HCT116 (cell line): ENCODE measurements around the gene MED19. TPM values are rescaled to one million over a fixed set of nuclear protein-coding genes. Genes with fewer than 3 reads are reported as not detected.

Experiments used
- ATAC-seq: fragments of 200-7000 bp; cut with Tn5 transposase; 2 replicates; pipeline ENCODE4 v1.9.1; 2020; ENCODE audit warnings: mild to moderate bottlenecking, moderate library complexity
- BruUV-seq: library from RNA; stranded (reverse); fragments of 400-500 nt; replicated peaks from 2 replicates; lab custom pipeline; 2021; lab: Mats Ljungman, UMichigan
- CTCF ChIA-PET: fragments of 300-600 bp; sonication (Branson Sonifier 250); formaldehyde crosslinking; loops from one replicate; lab custom pipeline; 2021; ENCODE audit warnings: antibody characterized with exemption; lab: Charles Lee
- POLR2A ChIA-PET: fragments of 300-600, 350-600 bp; sonication (Branson Sonifier 250); formaldehyde crosslinking; loops from one replicate; lab custom pipeline; 2021; ENCODE audit warnings: antibody characterized with exemption; lab: Charles Lee
- RAD21 ChIA-PET, 2 experiments: fragments of 300-600 bp; sonication (Branson Sonifier 250); formaldehyde crosslinking; loops; one replicate each; lab custom pipeline; 2023; ENCODE audit warnings: low total read pairs in 2 of 2; ENCODE audit not compliant: uncharacterized antibody in 2 of 2, unreplicated experiment in 2 of 2, low non-redundant PET in 1 of 2; lab: Charles Lee
- DNase-seq: peaks from one replicate; pipeline ENCODE4 v3.0.0-alpha.2; 2010; ENCODE audit warnings: low read depth, low spot score
- H2AFZ ChIP-seq: fragments of 200-600 bp; shearing (Covaris generic), sonication (generic); 2 replicates; pipeline ENCODE4 v1.6.1; 2017; ENCODE audit warnings: low read depth, mixed run types, mixed read lengths, antibody characterized with exemption, low read length; ENCODE audit not compliant: poor library complexity, severe bottlenecking
- H3K27ac ChIP-seq: 2 replicates; pipeline ENCODE4 v1.5.1; 2012; ENCODE audit warnings: low read depth, low read length
- H3K27me3 ChIP-seq: fragments of 200-600 bp; sonication (generic); 2 replicates; pipeline ENCODE4 v1.6.1; 2016; ENCODE audit warnings: mixed run types, low read length, mixed read lengths; ENCODE audit not compliant: insufficient read depth
- H3K36me3 ChIP-seq, 2 experiments: fragments of 200-500 bp in 1 of 2; fragments of 200-600 bp in 1 of 2; sonication (Bioruptor generic) in 1 of 2; sonication (generic) in 1 of 2; 2 replicates each; pipeline versions ENCODE4 v1.5.1 to v1.6.1; 2014 to 2016; ENCODE audit warnings: low read length in 2 of 2, inconsistent platforms in 1 of 2, mixed read lengths in 1 of 2, mixed run types in 1 of 2; ENCODE audit not compliant: insufficient read depth in 2 of 2, control insufficient read depth in 1 of 2
- H3K4me1 ChIP-seq, 2 experiments: fragments of 200-600 bp in 1 of 2; sonication (generic) in 1 of 2; 2 replicates each; pipeline versions ENCODE4 v1.5.1 to v1.6.1; 2012 to 2017; ENCODE audit warnings: low read length in 2 of 2, inconsistent platforms in 1 of 2, mild to moderate bottlenecking in 1 of 2, mixed read lengths in 1 of 2, mixed run types in 1 of 2, moderate library complexity in 1 of 2; ENCODE audit not compliant: insufficient read depth in 2 of 2, control insufficient read depth in 1 of 2
- H3K4me2 ChIP-seq: fragments of 200-600 bp; sonication (generic); 2 replicates; pipeline ENCODE4 v1.6.1; 2017; ENCODE audit warnings: mixed run types, low read length, mixed read lengths
- H3K4me3 ChIP-seq, 2 experiments: fragments of 200-600 bp in 1 of 2; sonication (generic) in 1 of 2; replicated peaks in 1 of 2; 2 replicates each; pipeline ENCODE4 v1.5.1; 2011 to 2016; ENCODE audit warnings: low read length in 2 of 2, control low read depth in 1 of 2, low read depth in 1 of 2, mild to moderate bottlenecking in 1 of 2, mixed read lengths in 1 of 2, mixed run types in 1 of 2
- H3K79me2 ChIP-seq: fragments of 200-600 bp; sonication (generic); 2 replicates; pipeline ENCODE4 v1.6.1; 2017; ENCODE audit warnings: mild to moderate bottlenecking, mixed run types, low read length, moderate library complexity, mixed read lengths; ENCODE audit not compliant: insufficient read depth
- H3K9ac ChIP-seq: fragments of 200-600 bp; sonication (generic); 2 replicates; pipeline ENCODE4 v1.6.1; 2016; ENCODE audit warnings: low read length, mixed read lengths
- H3K9me2 ChIP-seq: fragments of 200-600 bp; sonication (generic), shearing (Covaris generic); 2 replicates; pipeline ENCODE4 v1.6.1; 2017; ENCODE audit warnings: mixed run types, mild to moderate bottlenecking, moderate library complexity; ENCODE audit not compliant: insufficient read depth
- H3K9me3 ChIP-seq, 2 experiments: fragments of 200-500 bp in 1 of 2; fragments of 200-600 bp in 1 of 2; sonication (Bioruptor generic) in 1 of 2; sonication (generic) in 1 of 2; 2 replicates each; pipeline ENCODE4 v1.6.1; 2014 to 2017; ENCODE audit warnings: low read length in 2 of 2, mixed read lengths in 2 of 2, inconsistent platforms in 1 of 2, low read depth in 1 of 2, mild to moderate bottlenecking in 1 of 2, mixed run types in 1 of 2, moderate library complexity in 1 of 2; ENCODE audit not compliant: control insufficient read depth in 1 of 2, insufficient read depth in 1 of 2
- H4K20me1 ChIP-seq: fragments of 200-600 bp; sonication (generic), shearing (Covaris generic); 2 replicates; pipeline ENCODE4 v1.6.1; 2017; ENCODE audit warnings: mixed run types, mild to moderate bottlenecking, moderate library complexity; ENCODE audit not compliant: insufficient read depth
- CBX3 ChIP-seq: IDR thresholded peaks from 2 replicates; pipeline ENCODE4 v1.6.1; 2012; ENCODE audit warnings: low read depth
- CTCF ChIP-seq, 3 experiments: fragments of 200-600 bp in 1 of 3; sonication (generic) in 1 of 3; IDR thresholded peaks in 2 of 3; conservative IDR thresholded peaks in 1 of 3; 2 replicates each; pipeline ENCODE4 v1.5.1; 2012 to 2017; ENCODE audit warnings: low read depth in 2 of 3, low read length in 2 of 3, antibody characterized with exemption in 1 of 3, borderline replicate concordance in 1 of 3, control low read depth in 1 of 3, mild to moderate bottlenecking in 1 of 3, mixed read lengths in 1 of 3, mixed run types in 1 of 3, moderate library complexity in 1 of 3; ENCODE audit not compliant: insufficient read depth in 1 of 3
- POLR2A ChIP-seq: IDR thresholded peaks from 2 replicates; pipeline ENCODE4 v1.7.0; 2011; ENCODE audit warnings: borderline replicate concordance; ENCODE audit not compliant: insufficient read depth, insufficient read length; ENCODE audit errors: extremely low read depth
- POLR2AphosphoS5 ChIP-seq: IDR thresholded peaks from 2 replicates; pipeline ENCODE4 v1.6.1; 2011; ENCODE audit warnings: mild to moderate bottlenecking, low read depth, low read length, moderate library complexity
- RAD21 ChIP-seq: IDR thresholded peaks from 2 replicates; pipeline ENCODE4 v1.6.1; 2012; ENCODE audit warnings: low read depth, mild to moderate bottlenecking
- YY1 ChIP-seq: IDR thresholded peaks from 2 replicates; pipeline ENCODE4 v1.6.1; 2011; ENCODE audit warnings: low read length, low read depth, moderate library complexity, mild to moderate bottlenecking; ENCODE audit not compliant: insufficient replicate concordance; ENCODE audit errors: extremely low read depth
- ZFX ChIP-seq: fragments of 450-650 bp; IDR thresholded peaks from 2 replicates; pipeline ENCODE4 v1.6.1; 2017
- ZNF274 ChIP-seq: fragments of 200-500 bp; sonication (Bioruptor generic); IDR thresholded peaks from 2 replicates; pipeline ENCODE4 v1.6.1; 2014; ENCODE audit warnings: mild to moderate bottlenecking, low read depth, low read length, inconsistent platforms
- intact Hi-C: fragments of 100-400 bp; cut with micrococcal nuclease; formaldehyde crosslinking; loops from 2 replicates; pipeline ENCODE4 v1.10.0; 2022
- total RNA-seq: library from RNA; stranded (reverse); gene quantifications from one replicate; pipeline ENCODE4 v1.2.1, GENCODE V29; 2021; ENCODE audit not compliant: unreplicated experiment

The MED19 gene
- total RNA-seq, 1 experiment from 2014 or later, result 18.0 TPM

GRCh38 chr11:57711414-57712255, at the start of gene MED19 (continued):
- TF ChIP-seq CTCF (IDR thresholded peaks at IDR 0.05 in 2 of 3, conservative IDR thresholded peaks at IDR 0.05 in 1 of 3; ENCODE audit: borderline replicate concordance in 1 of 3, insufficient read depth in 1 of 3, low read depth in 2 of 3, low read length in 2 of 3), result no peak
- no peak for TF ChIP-seq CBX3
- TF ChIP-seq YY1, result peak; percentile 4
- no peak for TF ChIP-seq RAD21
- TF ChIP-seq ZNF274, result no peak

GRCh38 chr11:57758174-57758573, 46.2 kb upstream of the MED19 start:
- TF ChIP-seq ZFX (no peak), POLR2AphosphoS5 (no peak), POLR2A (no peak)
- no peak overlapping the region for H3K4me3 ChIP-seq
- H3K4me2 ChIP-seq, result no peak overlapping the region
- peaks cover 7 to 14% of the 10 kb centered on the region in 2 experiments; a peak in 3 of 4 replicates for H3K4me1 ChIP-seq
- H3K79me2 ChIP-seq, result peaks cover 15% of the 10 kb centered on the region
- no peak overlapping the region for H3K27ac ChIP-seq
- H2AFZ ChIP-seq, result no peak overlapping the region
- no TSS peak for BruUV-seq
- intact Hi-C loops, result loop anchor here (5.0 kb wide), 1 partner anchor 754 kb away; no protein-coding TSS in a partner anchor
- DNase-seq, result no peak
- ChIA-PET POLR2A (interaction anchor here (1.3 kb wide), 1 partner anchor 42 kb away, joined by 3 read pairs; no protein-coding TSS in a partner anchor), CTCF (interaction anchor here (7.4 kb wide), 1 partner anchor 41 kb away, joined by 47 read pairs; no protein-coding TSS in a partner anchor), RAD21 (interaction anchor here in 1 of 2 experiments (0.5 kb wide), 1 partner anchor 37 kb away, joined by 3 read pairs; no protein-coding TSS in a partner anchor)
- H3K9ac ChIP-seq, result no peak overlapping the region
- H3K36me3 ChIP-seq, result no peaks in the 10 kb centered on the region; a peak in 1 of 4 replicates
- H4K20me1 ChIP-seq, result no peaks in the 10 kb centered on the region
- no peak for ATAC-seq
- H3K9me2 ChIP-seq, result no peaks in the 10 kb centered on the region
- no peaks in the 10 kb centered on the region for H3K27me3 ChIP-seq
- no peaks in the 10 kb centered on the region for H3K9me3 ChIP-seq
